M059J (cell line): ENCODE measurements around the gene UBAC1. TPM values are rescaled to one million over a fixed set of nuclear protein-coding genes. Genes with fewer than 3 reads are reported as not detected.
A peak's percentile ranks its signal among the peaks of the same experiment; 100 is the strongest.
"Not testable (repeated sequence)": the region's sequence is repeated elsewhere in the genome, so short reads cannot be mapped to it uniquely, and the experiment has no call there.

Experiments
- DNase-seq: peaks from one replicate; pipeline ENCODE4 v3.0.0-alpha.2; 2012; ENCODE audit warnings: low read depth
- total RNA-seq: library from RNA; depleted of rRNA; stranded (reverse); fragments of >200 nt; shearing (Covaris generic); gene quantifications from 2 replicates; pipeline ENCODE4 v1.2.3, GENCODE V29; 2014

UBAC1 gene
- total RNA-seq, 1 experiment from 2014 or later: 54.6 TPM

DNA sequence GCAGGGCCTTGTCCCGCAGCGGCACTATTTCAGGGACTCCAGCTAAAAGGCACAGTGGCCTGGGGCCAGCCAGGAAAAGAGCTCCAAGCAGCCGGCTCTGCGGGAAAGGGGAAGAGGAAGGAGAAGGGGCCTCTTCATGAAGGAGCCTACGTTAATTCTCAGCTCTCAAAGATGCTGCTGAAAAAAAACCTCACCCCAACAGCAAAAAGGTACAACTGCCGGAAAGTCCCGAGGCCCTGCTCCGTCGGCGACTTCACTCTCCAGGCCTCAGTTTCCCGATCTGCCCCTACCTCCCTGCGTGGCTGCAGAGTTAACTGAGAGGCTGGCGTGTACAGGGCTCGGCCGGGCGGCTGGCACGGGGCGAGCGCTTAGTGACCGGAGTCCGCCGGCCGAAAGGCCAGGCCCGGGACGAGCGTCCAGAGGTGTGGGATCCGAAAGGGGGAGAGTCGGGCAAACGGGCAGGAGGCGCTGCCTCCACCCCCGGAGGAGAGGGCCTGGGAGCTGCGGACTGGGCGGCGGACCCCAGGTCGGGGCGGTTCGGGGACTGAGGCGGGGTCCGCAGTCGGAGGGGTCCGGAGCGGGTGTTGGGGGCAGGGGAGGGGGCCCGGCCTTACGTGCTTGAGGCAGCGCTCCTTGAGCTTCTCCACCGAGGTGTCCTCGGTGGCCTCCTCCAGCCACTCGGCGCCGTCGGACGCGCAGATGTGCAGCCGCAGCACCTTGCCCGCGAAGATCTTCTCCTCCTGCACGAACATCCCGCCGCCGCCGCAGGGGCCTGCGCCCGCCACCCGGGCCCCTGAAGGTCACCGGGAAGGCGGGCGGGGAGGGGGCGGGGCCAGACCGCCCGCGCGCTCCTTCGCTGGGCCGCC is 529 bp downstream of the UBAC1 start:
- peak; percentile 38 for DNase-seq

DNA sequence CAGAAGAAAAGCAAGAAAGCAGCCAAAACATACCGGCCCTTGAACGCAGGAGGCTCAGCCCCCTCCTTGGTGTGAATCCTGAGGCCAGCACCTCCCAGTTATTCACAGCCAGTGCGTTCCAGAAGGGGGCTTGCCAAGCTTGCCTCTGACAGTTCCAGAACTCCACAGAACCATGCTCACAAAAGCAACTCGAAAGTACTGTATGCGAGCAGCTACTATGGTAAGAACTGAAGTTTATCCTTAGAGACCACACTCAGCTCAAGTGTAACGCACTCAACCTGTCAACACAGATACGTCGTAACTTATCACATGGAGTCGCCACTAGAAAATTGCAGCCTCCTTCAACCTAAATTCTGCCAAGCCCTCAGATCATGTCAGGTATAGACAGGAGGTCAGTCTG is 1.4 kb downstream of the UBAC1 start:
- no peak for DNase-seq

DNA sequence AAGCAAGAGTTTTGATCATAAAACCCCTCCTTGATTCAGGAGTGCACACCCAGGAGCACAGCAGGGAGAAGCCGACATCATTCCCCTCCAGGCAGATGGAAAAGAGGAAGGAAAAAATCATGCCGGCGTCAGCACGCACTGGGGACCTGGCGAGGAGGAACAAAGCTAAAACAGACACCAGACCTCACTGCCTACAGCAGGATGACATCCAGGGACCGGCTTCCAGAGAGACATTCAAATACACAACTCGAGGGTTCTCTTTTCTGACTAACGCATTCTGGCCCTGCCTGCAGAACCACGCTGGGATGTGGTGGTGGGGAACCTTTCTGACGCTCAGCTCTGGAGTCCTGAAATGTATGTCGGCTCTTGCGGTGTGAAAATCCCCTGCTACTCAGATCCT is 2.7 kb downstream of the UBAC1 start:
- DNase-seq: no peak

DNA sequence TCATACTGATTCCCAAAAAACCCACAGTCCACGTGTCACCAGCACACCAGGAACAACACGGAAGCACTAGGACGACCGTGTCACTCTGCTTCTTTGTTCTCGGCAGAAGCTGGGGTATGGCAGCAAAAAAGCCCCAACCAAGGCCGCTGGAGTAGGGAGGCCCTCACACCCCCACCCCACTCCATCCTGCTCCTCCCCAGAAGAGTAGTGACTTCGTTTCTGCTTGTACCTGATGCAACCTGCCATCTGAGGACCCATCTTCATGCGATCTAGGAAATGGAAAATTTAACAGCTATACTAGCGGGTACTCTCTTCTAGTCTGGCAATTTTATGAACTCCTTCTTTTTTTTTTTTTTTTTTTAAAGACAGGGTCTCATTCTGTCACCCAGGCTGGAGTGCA is 3.7 kb downstream of the UBAC1 start:
- DNase-seq: no peak

DNA sequence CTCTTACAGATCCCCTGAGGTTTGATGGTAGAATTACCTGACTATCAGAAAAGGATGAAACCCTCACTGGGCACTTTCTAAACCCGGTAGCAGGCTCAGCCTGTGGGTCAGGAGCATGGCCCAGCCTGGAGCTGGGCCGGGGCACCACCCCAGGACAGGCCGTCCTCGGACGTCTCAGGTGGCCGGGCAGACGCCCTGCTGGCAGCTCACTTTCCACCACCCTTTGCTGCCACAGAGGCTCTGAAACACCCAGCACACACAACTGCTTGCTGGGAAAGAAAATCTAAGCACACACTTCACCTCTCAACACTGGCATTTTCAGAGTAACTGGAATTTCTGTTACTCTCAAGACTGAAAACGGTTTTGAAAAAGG is 4.4 kb downstream of the UBAC1 start:
- no peak for DNase-seq

DNA sequence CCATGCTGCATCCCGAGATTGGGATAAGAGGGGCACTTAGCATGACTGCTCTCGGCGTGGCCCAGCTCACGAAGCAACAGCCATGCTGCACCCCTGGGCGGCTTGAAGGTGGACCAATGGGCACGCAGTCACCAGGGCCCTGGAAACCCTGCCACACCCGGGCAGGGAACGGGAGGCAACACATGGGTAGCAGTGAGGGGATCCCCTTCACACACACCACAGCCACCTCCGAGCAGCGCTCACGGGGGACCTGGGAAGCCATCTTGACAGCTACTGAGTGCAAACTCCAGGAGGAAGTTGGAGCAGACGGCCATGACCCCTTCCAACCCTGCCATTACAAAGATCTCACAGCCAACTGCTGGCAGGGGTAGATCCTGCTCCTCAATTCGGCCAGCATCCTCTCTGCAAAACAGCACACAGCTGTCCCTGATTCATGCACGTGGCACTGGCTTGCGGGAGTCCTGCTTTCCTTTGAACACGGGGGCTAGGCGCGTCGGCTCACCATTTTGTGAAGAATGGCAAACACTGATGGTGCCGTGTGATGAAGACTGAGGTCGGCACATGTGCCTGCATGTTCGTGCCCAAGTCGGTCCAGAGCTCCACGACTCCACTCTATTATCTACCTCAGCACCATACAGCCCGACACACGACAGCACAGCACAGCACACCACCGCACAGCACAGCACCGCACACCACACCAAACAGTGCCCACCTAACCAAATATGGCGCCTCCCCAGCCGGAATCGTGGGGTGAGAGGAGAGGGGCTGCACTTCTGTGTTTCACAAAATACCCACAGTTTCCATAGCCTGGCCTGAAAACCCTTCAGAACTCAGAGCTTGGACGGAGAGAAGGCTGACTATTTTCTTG is 5.0 kb downstream of the UBAC1 start:
- DNase-seq: no peak

DNA sequence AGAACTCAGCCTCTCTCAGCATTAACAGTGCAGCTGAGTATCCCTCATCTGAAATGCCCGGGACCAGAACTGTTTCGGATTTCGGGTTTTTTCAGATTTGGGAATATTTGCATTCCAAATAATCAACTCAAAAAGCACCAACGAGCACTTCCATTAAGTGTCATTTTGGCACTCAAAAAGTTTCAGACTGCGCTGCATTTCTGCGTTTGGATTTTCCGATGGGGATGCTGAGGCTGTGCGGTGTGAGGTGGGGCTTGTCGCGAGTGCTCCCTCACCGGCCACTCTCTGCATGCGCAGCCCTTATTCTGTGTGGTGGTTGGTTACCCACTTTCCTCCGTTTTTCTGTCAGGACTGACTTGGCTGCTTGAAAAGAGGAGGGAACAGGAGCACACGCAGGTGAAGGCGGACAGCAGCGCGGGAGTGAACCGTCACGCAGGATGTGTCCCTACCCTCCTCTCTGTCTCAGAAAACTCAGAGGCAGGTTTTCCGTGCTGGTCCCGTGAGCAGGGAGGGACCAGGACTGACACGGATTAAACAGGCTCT is 8.4 kb downstream of the UBAC1 start:
- DNase-seq: no peak

DNA sequence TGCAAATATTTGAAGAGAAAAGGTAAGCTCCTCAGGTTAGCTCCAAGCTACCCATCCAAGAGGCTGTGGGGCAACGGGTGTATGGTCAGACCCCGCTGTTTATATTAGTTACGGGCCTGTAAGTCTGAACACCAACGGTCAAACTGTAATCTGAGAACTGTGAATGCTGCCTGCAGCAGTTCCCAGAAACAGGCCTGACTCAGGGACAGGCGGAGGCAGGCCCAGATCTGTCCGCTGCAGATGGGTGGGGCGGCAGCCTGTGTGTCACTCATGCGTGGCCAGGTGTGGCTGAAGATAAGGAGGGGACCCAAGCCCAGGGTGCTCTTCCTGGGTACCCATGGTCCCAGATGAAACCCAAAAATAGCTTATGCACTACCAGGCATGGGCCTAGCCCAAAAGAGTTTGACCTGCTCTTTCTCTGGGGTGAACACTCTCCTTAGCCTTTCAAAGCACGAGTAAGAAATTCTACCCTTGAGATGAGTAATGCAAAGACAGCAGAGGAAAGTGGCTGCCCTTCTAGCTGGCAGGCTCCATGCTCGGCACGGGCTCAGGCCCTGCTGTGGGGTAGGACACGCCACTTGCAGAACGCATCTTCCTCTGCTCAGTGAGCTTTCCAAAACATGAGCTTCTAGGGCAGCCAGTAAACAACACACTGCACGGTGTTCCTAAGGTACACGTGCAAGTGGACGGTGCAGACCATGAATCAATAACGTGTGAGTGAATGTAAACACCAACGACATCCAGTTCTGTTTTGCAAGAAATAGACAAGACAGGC is 9.1 kb downstream of the UBAC1 start:
- peak; percentile 73 for DNase-seq

DNA sequence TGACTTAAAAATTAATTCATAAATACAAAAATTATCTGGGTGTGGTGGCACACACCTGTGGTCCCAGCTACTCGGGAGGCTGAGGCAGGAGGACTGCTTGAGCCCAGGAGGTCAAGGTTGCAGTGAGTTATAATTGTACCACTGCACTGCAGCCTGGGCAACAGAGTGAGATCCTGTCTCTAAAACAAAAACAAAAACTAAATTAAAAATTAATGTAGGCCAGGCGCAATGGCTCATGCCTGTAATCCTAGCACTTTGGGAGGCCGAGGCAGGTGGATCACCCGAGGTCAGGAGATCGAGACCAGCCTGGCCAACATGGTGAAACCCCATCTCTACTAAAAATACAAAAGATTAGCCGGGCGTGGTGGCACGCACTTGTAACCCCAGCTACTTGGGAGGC is 9.9 kb downstream of the UBAC1 start:
- not testable (repeated sequence) for DNase-seq

DNA sequence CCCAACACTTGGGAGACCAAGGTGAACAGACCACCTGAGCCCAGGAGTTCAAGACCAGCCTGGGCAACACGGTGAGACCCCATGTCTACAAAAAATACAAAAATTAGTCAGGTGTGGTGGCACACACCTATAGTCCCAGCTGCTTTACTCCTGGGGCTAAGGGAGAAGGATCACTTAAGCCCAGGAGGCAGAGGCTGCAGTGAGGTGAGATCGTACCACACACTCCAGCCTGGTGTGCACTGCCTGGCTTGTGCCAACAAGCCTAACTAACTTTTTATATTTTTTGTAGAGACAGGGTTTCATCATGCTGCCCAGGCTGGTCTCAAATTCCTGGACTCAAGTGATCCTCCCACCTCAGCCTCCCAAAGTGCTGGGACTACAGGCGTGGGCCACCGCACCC is 10.3 kb downstream of the UBAC1 start:
- DNase-seq: not testable (repeated sequence)

DNA sequence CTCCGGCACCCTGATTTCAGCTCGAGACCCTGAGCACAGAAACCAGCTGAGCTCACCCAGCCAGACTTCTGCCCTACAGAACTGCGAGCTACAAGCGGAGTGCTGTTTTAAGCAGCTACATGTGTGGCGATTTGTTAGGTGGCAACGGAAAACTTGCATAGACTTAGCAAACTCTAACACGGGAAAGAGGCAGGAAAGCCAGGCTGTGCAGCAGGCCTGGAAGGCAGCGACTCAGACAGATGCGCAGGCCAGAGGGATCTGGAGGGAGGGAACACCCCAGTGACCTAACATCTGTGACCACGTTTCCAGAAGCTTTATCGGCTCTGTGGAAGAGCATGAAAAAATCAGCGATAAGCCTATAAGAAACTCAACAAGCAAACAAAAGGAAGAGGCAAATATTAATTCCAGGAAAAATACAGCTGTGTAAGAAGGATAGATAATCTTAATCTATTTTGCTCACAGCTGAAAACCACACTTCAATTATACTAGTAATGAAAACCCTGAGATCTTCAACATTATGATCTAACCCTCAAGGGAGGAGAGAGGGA is 11.0 kb downstream of the UBAC1 start:
- no peak for DNase-seq

DNA sequence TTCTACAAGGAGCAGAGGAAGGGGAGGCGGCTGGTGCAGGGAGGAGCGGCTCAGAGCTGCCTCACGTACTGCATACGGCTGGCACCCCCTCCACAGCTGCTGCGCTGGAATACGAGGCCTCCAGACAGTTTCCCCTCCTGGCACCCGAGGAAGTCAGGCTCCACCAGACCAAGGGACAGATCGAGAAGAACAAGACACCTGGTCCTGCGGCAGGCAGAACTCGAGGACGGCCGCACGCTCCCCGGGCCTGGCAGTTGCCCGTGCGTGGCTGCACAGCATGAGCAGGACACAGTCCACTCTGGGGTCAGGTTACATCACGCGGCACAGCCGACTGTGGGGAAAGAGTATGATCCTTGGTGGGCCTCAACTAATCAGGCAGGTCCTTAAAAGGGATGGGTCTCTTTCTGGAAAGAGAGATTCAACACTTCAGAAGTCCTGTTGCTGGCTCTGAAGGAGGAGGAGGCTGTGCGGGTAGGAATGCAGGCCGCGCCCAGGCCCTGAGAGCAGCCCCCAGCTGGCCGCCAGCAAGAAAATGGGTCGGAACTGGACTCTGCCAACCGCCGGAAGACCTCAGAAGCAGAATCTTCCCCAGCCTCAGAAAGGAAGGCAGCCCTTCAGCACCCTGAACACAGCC is 11.6 kb downstream of the UBAC1 start:
- no peak for DNase-seq

DNA sequence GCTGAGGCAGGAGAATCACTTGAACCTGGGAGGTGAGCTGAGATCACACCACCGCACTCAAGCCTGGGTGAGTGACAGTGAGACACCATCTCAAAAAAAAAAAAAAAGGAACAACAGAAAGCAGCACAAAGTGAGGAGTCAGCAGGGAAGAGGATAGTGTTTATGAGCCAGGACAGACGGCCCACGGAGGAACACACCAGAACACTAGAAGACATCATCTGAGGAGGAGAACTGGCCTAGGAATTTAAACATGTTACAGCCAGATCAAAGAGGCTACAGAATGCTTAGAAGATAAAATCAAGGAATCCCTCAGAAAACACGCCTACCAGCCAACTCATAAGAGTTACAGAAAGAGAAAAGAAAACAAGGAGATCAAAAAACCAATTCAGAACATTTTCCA is 12.2 kb downstream of the UBAC1 start:
- DNase-seq: no peak

DNA sequence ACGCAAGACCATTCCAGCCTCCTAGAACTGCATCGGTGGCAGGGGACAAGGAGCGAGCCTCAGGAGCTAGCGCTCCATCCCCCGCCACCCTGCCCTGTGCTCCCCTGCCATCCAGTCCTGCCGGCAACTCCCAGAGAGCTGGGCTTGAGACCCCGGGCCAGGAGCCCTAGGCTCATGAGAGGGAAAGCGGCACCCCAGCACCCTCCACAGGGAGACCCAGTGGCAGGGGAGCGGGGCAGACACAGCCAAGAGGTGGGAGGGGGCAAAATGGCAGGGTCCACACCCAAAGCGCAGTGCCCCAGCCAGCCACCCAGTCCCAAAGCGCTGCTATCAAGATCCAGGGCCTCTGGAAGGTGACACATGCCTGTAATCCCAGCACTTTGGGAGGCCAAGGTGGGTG is 12.7 kb downstream of the UBAC1 start:
- no peak for DNase-seq

DNA sequence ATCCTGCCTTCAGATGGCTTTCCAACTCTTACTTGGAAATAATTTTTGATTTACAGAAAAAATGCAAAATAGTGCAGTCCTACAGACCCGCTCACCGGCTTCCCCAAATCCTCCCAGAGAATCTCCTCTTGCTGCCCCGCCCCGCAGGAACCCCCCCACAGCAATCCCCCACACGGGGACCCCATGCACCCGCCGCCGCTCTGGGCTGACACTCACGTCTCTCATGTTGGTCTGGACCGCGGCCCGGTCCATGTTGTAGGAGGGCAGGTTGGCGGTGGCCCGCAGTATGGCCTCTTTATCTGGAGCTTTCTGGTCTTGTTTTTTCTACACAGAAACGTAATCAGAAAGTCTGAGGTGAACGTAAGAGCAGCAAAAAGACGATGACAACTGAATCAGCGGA is 13.6 kb downstream of the UBAC1 start:
- DNase-seq: no peak

DNA sequence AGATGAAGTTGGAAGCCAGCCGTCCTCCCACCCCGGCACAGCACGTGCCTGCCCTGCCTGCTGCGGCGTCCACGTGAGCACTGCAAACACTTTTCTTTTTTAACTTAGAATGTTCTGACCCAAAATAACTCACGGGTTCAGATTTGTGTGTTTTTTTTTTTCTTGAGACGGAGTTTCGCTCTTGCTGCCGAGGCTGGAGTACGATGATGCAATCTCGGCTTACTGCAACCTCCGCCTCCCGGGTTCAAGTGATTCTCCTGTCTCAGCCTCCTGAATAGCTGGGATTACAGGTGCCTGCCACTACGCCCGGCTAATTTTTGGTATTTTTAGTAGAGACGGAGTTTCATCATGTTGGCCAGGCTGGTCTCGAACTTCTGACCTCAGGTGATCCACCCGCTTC is 14.1 kb downstream of the UBAC1 start:
- not testable (repeated sequence) for DNase-seq

DNA sequence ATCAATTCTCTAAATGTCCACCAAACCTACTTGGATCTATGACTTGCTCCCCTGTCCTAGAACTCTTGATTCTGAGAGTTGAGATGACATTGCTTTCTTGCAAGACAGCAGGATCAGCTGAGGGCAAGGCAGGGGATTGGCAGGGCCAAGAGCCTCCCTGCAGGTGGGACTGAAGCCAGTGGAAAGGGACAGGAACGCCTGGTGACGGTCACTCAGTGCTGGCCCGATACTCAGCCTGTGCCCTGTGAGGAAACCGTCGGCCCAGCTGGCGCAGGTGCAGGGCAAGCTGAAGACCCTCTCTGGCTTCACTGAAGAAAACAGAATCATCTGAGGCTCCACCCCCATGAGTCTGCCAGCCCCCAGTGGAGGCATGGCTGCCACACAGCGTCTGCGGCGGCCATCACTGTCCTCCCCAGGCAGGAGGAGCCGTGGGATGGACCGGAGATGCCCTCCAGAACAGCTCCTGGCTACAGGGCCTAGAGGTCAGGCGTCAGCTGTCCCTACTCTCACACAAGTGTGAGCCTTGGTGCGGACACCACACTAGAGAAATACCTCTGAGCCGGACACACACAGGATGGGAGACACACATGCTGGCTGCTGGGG is 14.7 kb downstream of the UBAC1 start:
- no peak for DNase-seq

DNA sequence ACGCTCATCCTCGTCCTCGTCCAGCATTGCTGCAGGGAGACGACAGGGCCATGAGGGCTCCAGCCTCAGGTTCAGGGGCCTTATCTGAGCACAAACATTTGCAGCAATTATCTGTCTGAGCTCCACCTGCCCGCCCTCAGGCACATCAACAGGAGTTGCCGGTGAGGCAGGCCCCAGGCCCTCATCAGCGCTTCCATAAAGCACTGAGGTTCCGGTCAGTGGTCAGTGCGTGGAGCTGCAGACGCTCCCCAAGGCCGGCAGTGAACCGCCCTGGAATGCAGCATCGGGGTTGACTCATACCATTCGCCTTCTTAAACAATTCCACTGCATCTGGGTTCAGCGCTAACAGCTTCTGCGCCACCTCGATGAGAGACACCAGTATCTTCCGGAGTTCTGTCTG is 15.2 kb downstream of the UBAC1 start:
- DNase-seq: no peak

DNA sequence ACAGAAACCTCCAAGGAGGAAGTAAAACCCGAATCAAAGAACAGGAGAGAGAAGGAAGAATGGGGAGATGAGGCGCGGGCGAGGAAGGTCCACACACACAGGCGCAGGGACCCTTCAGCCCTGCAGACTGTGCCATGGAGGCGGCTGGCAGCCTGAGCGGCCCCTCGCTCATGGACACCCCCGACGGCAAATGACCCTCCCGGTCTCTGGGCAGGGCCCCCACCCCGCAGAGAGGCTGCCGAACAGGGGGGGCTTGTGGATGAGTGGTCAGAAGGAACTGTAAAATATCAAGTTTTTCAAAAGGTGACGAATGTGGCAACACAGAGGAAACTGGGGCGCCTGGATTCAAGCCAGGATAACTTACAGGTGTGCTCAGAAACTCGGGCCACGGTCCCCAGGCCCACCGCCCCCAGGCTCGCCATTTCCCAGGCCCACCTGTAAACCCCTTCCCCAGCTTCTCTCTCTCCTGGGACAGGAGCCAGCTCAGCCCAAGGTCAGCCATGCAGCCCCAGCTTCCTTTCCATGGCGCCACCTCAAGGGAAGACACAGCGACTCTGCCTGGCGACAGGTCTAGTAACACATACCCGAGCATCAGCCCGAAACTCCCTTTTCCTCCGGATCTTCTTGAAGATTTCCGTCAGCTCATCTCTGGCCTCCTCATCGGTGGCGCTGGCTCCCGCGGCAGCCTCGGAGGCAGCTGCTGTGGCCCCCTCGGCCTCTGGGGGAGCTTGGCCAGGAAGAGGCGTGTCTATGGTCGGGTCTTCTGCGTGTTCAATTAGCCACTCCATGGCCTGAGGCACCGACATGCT is 16.5 kb downstream of the UBAC1 start:
- DNase-seq: no peak

DNA sequence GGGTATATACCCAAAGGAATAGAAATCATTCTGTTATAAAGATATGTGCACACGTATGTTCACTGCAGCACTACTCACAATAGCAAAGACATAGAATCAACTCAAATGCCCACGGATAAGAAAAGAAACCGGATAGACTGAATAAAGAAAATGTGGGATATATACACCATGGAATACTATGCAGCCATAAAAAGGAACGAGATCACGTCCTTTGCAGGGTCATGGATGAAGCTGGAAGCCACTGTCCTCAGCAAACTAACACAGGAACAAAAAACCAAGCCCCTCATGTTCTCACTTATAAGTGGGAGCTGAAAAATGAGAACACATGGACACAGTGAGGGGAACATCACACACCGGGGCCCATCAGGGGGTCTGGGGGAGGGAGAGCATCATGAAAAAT is 17.6 kb downstream of the UBAC1 start:
- DNase-seq: not testable (repeated sequence)
